Neutrophil (primary cell): ENCODE results near the gene TNNC2.

ENCODE experiments used
- H3K27ac ChIP-seq: fragments of 200-600 bp; sonication (generic); 2 replicates; pipeline ENCODE4 v1.5.1; 2016; ENCODE audit warnings: mild to moderate bottlenecking, moderate library complexity
- H3K27me3 ChIP-seq: fragments of 200-600 bp; sonication (generic); 2 replicates; pipeline ENCODE4 v1.6.0; 2016; ENCODE audit warnings: mild to moderate bottlenecking
- H3K36me3 ChIP-seq: fragments of 200-600 bp; sonication (generic); 2 replicates; pipeline ENCODE4 v1.5.1; 2017
- H3K4me1 ChIP-seq, 2 experiments: fragments of 200-600 bp in 1 of 2; sonication (generic) in 1 of 2; 1 replicate in 1 of 2; 2 replicates in 1 of 2; pipeline versions ENCODE4 v1.5.1 to v1.6.1; 2013 to 2016; ENCODE audit warnings: low read depth in 1 of 2, low read length in 1 of 2, mild to moderate bottlenecking in 1 of 2, moderate library complexity in 1 of 2; ENCODE audit not compliant: control insufficient read depth in 1 of 2, insufficient read depth in 1 of 2
- H3K4me3 ChIP-seq, 2 experiments: fragments of 200-600 bp in 1 of 2; sonication (generic) in 1 of 2; 1 replicate in 1 of 2; 2 replicates in 1 of 2; pipeline ENCODE4 v1.5.1; 2013 to 2016; ENCODE audit warnings: low read depth in 1 of 2, low read length in 1 of 2, mild to moderate bottlenecking in 1 of 2, moderate library complexity in 1 of 2
- H3K9me3 ChIP-seq: fragments of 200-600 bp; sonication (generic); 2 replicates; pipeline ENCODE4 v1.5.1; 2016
- CTCF ChIP-seq: fragments of 200-600 bp; sonication (generic); IDR thresholded peaks from 2 replicates; pipeline ENCODE4 v1.5.1; 2016; ENCODE audit warnings: antibody characterized with exemption

The TNNC2 gene

GRCh38 chr20:45851501-45851900, 24.4 kb upstream of the TNNC2 start:
- peaks cover 8% of the 10 kb centered on the region in 2 experiments for H3K4me1 ChIP-seq
- H3K4me3 ChIP-seq, result no peak overlapping the region
- no peak for TF ChIP-seq CTCF
- H3K27me3 ChIP-seq, result no peaks in the 10 kb centered on the region
- peaks cover 85% of the 10 kb centered on the region for H3K36me3 ChIP-seq
- no peak overlapping the region for H3K27ac ChIP-seq
- no peaks in the 10 kb centered on the region for H3K9me3 ChIP-seq

GRCh38 chr20:45850926-45851325, 23.8 kb upstream of the TNNC2 start:
- no peak for TF ChIP-seq CTCF
- Histone ChIP-seq H3K27ac (no peak overlapping the region), H3K4me1 (peaks cover 2 to 3% of the 10 kb centered on the region in 2 experiments), H3K9me3 (no peaks in the 10 kb centered on the region), H3K4me3 (no peak overlapping the region), H3K27me3 (no peaks in the 10 kb centered on the region), H3K36me3 (peaks cover 91% of the 10 kb centered on the region)

DNA sequence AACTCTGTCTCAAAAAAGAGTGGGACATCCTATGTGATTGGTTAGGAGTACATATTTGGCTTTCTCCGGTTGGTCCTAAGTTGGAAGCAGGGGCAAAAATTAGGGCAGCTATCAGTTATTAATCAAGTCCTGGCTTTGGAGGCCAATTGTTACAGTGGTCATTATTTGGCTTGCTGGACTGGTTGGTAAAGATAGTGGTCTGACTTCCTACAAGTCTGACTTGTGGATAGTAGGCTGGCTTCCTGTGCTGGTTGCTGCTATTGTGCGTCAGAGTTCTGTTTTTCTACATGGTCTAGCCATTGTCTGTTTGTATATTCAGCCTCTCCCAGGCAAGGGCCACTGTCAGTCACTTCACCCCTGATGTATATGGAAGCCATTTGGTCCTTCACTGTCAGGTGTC, 23.1 kb upstream of the TNNC2 start:
- Histone ChIP-seq H3K27me3 (no peaks in the 10 kb centered on the region), H3K36me3 (peaks cover 98% of the 10 kb centered on the region), H3K9me3 (no peaks in the 10 kb centered on the region), H3K27ac (no peak overlapping the region), H3K4me1 (no peaks in the 10 kb centered on the region), H3K4me3 (no peak overlapping the region)
- TF ChIP-seq CTCF, result no peak

DNA sequence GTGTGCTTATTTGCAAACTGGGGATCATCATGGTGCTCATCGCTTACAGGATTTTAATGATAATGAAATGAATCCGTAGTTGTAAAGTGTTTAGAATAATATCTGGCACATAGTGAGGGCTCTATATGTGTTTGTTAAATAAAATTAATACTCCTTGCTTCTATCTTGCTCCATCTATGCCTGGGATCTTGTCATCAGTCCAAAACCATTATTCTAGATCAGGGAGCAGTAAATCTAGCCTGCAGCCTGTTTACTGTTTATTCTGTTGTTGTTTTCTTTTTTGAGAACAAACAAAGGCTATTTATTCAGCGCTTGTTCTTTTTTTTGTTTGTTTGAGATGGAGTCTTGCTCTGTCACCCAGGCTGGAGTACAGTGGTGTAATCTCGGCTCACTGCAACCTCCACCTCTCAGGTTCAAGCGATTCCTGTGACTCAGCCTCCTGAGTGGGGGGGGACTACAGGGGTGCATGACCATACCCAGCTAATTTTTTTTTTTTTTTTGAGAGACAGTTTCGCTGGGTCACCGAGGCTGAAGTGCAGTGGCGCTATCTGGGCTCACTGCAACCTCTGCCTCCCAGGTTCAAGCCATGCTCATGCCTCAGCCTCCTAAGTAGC, 22.0 kb upstream of the TNNC2 start:
- no peaks in the 10 kb centered on the region for H3K27me3 ChIP-seq
- H3K36me3 ChIP-seq, result peaks cover 99% of the 10 kb centered on the region
- H3K4me3 ChIP-seq, result no peak overlapping the region
- no peaks in the 10 kb centered on the region for H3K4me1 ChIP-seq
- no peak overlapping the region for H3K27ac ChIP-seq
- no peaks in the 10 kb centered on the region for H3K9me3 ChIP-seq
- TF ChIP-seq CTCF, result no peak

GRCh38 chr20:45848421-45848820, 21.3 kb upstream of the TNNC2 start:
- H3K36me3 ChIP-seq, result peaks cover 99% of the 10 kb centered on the region
- no peak overlapping the region for H3K4me3 ChIP-seq
- no peaks in the 10 kb centered on the region for H3K9me3 ChIP-seq
- H3K4me1 ChIP-seq, result no peaks in the 10 kb centered on the region
- no peak overlapping the region for H3K27ac ChIP-seq
- no peak for TF ChIP-seq CTCF
- H3K27me3 ChIP-seq, result no peaks in the 10 kb centered on the region

GRCh38 chr20:45845452-45845851, 18.3 kb upstream of the TNNC2 start:
- H3K4me3 ChIP-seq, result no peak overlapping the region
- peaks cover 99% of the 10 kb centered on the region for H3K36me3 ChIP-seq
- no peak for TF ChIP-seq CTCF
- no peaks in the 10 kb centered on the region for H3K9me3 ChIP-seq
- no peaks in the 10 kb centered on the region for H3K4me1 ChIP-seq
- H3K27ac ChIP-seq, result no peak overlapping the region
- no peaks in the 10 kb centered on the region for H3K27me3 ChIP-seq
